ENCODE data around the gene KANSL3. TPM values are rescaled to one million over a fixed set of nuclear protein-coding genes. Genes with fewer than 3 reads are reported as not detected.
"Not testable (repeated sequence)": the region's sequence is repeated elsewhere in the genome, so short reads cannot be mapped to it uniquely, and the experiment has no call there.

KANSL3 gene
- total RNA-seq, 1 donor from 2014 or later, result 37.6 TPM

DNA sequence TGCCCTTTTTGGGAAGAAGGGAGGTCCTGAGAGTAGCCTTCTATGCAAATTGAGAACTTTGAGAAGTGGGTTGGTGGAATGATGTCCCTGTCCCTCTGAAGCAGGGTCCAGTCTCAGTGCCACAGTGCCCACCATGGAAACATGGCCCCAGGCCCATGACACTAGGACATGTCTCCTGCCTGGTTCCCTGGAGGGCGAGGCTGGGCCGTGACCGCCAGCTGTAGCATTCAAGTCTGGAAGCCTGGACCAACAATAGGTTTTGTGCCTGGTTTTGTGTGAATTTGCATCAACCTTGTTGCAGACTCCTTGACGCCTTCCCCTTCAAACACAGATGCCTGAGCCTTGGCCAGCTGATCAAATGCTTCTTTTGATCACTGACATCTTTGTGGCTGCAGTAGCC, 74.1 kb downstream of the KANSL3 start:
- no peak for DNase-seq (ENCODE audit: low spot score)

GRCh38 chr2:96558485-96558884, 79.6 kb downstream of the KANSL3 start:
- no peak for DNase-seq (ENCODE audit: low spot score)

GRCh38 chr2:96558061-96558460, 80.1 kb downstream of the KANSL3 start:
- DNase-seq (ENCODE audit: low spot score), result no peak

GRCh38 chr2:96557421-96557820, 80.7 kb downstream of the KANSL3 start:
- not testable (repeated sequence) for DNase-seq (ENCODE audit: low spot score)

DNA sequence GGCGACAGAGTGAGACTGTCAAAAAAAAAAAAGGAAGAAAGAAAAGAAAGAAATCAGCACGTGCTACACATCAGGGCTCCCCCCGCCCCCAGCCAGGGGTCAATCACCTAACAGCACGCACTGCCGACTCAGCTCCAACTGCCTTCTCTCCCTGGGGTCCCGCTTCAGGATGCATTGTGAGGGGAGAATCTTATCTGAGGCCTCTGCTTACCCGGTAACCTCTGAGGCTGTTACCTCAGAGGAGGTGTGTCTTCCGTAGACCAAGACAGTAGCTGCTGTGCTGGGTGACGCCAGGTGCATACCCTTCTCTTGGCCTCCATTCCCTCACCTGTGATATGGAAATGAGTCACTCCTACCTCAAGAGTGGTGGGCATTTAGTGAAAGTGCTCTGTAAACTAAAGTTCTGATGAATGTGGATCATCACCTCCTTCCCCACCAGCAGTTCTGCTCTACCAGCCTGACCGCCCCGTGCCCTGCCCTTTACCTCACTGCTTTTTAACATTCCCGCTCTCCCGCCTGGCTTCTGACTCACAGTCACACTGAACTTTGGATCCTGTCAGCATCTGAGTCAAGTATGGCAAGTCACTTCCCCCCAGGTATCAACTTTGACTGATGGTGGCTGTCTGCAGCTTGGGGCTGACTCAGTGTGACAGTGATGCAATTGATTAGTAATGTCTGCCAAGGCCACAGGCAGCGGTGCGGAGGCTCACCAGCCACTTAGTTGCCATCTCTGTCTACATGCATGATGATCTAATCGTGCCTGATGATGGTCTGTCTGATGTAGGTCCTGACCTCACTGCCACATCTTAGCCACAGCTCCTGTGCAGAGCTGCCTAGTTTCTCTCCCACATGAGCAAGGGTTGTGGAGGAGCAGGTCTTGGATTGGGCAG, 81.4 kb downstream of the KANSL3 start:
- DNase-seq (ENCODE audit: low spot score), result no peak

- no peak for DNase-seq (ENCODE audit: low spot score)
These were observed 82.9 kb downstream of the KANSL3 start for GRCh38 chr2:96555146-96555610.

DNA sequence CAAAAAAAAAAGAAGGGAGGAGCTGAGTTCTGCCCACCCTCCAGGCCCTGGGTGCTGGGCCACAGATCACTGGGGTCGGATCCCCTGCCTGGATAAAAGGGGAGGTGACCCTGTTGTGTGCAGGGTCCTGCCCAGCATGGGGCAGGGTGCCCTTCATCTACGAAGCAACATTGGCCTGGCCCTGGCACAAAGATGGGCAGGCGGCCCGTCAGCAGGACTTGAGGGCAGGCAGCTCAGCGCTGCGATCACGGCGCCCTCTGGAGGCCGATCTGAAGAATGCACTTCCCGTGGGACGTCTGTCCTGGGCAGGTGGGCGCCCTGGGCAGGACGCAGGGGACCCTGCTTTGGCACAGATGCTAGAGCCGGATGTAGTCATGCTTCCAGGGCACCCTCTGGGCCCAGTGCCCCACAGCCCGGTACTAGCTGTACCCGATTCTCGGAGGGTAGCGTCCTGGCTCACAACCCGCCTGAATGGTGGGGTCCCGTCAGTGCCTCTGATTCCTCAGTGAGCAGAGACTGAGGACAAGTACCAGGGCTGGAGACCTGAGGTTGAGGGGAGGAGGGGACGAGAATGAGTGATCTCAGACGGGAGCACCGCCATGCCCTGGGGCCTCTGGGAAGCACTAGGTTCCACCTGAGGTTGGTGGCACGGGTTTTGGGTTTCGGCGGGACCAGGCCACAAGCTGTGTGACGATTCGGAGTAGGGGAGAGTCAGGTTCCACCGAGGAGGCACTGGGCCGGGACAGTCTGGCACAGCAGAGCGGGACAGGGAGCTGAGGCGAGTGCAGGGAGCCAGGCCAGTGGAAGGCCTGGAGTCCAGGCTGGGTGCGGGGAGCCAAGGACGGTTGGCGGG, 83.6 kb downstream of the KANSL3 start:
- DNase-seq (ENCODE audit: low spot score), result no peak

- DNase-seq (ENCODE audit: low spot score), result not testable (repeated sequence)
These were observed 84.2 kb downstream of the KANSL3 start for GRCh38 chr2:96553957-96554292.

DNA sequence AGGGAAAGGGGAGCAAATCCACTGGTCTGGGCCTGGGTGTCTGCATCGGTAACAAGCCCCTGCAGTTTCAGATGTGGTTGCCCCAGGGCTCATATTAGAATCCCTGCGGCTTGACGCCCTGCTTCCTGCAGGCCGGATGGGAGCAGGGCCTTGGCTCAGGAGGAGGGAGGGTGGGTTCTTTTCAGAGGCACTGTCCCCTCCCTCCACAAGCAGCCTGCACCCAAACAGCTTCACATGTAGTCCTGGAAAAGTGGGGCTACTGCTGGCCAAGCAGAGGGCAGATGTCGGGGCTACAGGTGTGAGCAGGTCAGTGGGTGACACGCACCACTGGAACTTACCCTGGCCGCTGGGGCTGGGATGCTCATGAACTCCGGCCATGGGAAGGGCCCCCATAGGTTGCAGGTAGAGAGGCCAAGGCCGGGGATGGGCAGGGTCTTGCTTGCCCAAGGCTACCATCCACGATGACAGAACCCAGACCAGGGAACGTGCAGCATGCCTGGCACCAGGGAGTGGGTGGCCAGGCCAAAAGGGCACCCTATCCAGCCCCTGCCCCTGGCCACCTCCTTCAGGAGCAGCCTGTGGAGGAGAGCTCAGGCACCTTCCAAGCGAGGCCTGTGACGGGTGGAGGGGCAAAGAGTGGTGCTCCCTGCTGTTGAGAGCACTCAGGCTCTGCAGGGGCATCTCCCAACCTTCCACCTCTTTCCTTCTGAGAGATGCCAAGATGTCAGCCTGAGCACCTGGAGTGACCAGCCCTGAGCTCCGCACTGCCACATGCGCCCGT, 84.7 kb downstream of the KANSL3 start:
- no peak for DNase-seq (ENCODE audit: low spot score)

- no peak for DNase-seq (ENCODE audit: low spot score)
These were observed 85.6 kb downstream of the KANSL3 start for GRCh38 chr2:96552315-96553175.

GRCh38 chr2:96551605-96552314, 86.4 kb downstream of the KANSL3 start:
- no peak for DNase-seq (ENCODE audit: low spot score)

GRCh38 chr2:96550787-96551604, 87.1 kb downstream of the KANSL3 start:
- DNase-seq (ENCODE audit: low spot score), result peak; percentile 82

- DNase-seq (ENCODE audit: low spot score), result peak; percentile 90
These were observed 87.9 kb downstream of the KANSL3 start for GRCh38 chr2:96549967-96550786.

DNA sequence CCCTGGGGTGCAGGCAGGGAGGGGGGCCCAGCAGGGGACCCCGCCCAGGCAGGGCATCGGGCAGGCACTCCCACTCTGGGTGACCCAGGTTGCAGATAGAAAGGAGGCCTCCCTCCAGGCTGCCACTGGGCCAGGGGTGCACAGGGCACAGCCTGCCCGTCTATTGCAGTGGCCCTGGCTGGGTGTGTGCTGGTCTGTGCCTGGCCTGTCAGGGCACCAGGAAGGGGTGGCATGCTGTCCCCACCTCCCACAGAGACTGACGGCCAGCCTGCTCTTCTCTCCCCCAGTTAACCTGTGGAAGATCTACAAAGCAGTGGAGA, 88.7 kb downstream of the KANSL3 start:
- no peak for DNase-seq (ENCODE audit: low spot score)

DNA sequence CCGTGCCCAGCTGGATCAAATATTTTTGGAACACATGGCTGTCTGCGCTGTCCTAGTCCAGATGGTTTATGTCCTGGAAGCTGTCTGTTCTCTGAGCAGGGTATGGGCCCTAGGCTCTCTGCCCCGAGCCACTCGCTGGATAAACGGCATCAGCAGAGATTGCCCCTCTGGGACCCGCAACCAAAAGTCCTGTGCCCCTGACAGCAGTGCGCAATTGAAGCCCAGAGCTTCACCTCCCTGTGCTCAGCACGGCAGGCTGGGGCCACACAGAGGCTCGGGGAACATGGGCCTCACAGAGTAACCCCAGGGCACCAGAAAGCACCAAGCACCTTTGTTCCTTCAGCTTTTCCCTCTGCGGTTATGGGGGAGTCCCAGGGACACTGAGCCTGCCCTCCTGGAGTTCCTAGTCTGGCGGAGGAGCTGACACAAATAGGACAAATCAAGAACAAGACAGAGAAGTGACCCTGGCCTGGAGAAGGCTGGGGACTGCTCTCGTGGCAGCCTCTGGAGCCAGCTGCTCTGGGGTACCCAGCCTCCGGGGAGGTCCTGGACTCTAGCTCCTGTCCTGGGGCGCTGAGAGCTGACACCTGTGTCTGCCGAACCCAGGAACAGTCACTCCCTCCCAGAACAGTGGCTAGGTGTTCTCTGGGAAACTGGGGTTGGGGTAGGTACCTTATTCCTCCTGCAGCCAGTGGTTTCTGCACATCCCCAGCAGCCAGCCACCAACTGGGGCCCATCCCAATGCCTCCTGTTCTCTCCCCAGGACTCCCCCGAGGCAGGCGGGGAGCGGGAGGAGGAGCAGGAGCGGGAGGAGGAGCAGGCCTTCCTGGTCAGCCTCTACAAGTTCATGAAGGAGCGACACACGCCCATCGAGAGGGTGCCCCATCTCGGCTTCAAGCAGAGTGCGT, 89.3 kb downstream of the KANSL3 start:
- peak; percentile 87 for DNase-seq (ENCODE audit: low spot score)

DNA sequence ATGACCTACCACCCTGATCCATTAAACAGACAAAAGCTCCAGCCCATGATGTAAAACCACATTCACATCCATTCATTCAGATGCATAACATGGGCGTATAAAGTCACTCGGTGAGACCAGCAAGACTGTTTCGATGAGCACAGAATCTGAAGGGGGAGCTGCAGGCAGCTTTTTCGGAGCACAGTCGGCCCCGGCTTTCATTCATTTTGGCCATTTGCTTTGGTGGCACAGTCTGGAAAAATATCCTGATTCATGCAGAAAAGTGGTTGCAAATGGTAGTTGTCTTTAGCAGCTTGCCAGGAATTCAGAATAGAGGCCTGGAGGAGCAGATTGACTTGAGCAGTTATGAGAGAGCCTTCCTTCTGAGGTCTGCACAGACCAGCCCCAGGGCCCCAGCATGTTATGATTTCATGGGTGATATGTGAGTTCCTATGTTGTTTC, 90.4 kb downstream of the KANSL3 start:
- peak; percentile 43 for DNase-seq (ENCODE audit: low spot score)

DNA sequence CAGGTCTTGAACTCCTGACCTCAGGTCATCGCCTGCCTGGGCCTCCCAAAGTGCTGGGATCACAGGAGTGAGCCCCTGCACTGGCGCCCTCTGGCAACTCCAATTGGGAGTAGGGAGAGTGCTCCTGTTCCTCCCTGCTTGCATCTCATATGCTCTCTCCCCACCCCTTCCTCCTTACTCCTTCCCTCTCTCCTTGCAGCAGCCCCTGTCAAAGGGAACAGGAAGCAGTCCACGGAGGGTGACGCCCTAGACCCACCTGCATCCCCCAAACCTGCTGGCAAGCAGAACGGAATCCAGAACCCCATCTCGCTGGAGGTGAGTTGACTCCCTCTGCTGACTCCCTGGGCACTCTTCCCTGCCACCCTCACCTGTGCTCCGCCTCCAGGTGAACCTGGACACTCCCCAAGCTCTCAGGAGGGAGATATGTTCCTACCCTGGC, 90.9 kb downstream of the KANSL3 start:
- DNase-seq (ENCODE audit: low spot score), result peak; percentile 74

Data from mesenteric fat pad (tissue), 1 donor.